HCT116 (cell line): Measurements from ENCODE around the gene SFPQ. TPM values are rescaled to one million over a fixed set of nuclear protein-coding genes. Genes with fewer than 3 reads are reported as not detected.

Experiments used
- ATAC-seq: fragments of 200-7000 bp; cut with Tn5 transposase; 2 replicates; pipeline ENCODE4 v1.9.1; 2020; ENCODE audit warnings: mild to moderate bottlenecking, moderate library complexity
- BruUV-seq: library from RNA; stranded (reverse); fragments of 400-500 nt; replicated peaks from 2 replicates; lab custom pipeline; 2021; lab: Mats Ljungman, UMichigan
- CTCF ChIA-PET: fragments of 300-600 bp; sonication (Branson Sonifier 250); formaldehyde crosslinking; loops from one replicate; lab custom pipeline; 2021; ENCODE audit warnings: antibody characterized with exemption; lab: Charles Lee
- POLR2A ChIA-PET: fragments of 300-600, 350-600 bp; sonication (Branson Sonifier 250); formaldehyde crosslinking; loops from one replicate; lab custom pipeline; 2021; ENCODE audit warnings: antibody characterized with exemption; lab: Charles Lee
- RAD21 ChIA-PET, 2 experiments: fragments of 300-600 bp; sonication (Branson Sonifier 250); formaldehyde crosslinking; loops; one replicate each; lab custom pipeline; 2023; ENCODE audit warnings: low total read pairs in 2 of 2; ENCODE audit not compliant: uncharacterized antibody in 2 of 2, unreplicated experiment in 2 of 2, low non-redundant PET in 1 of 2; lab: Charles Lee
- DNase-seq: peaks from one replicate; pipeline ENCODE4 v3.0.0-alpha.2; 2010; ENCODE audit warnings: low read depth, low spot score
- H2AFZ ChIP-seq: fragments of 200-600 bp; shearing (Covaris generic), sonication (generic); 2 replicates; pipeline ENCODE4 v1.6.1; 2017; ENCODE audit warnings: low read depth, mixed run types, mixed read lengths, antibody characterized with exemption, low read length; ENCODE audit not compliant: poor library complexity, severe bottlenecking
- H3K27ac ChIP-seq: 2 replicates; pipeline ENCODE4 v1.5.1; 2012; ENCODE audit warnings: low read depth, low read length
- H3K27me3 ChIP-seq: fragments of 200-600 bp; sonication (generic); 2 replicates; pipeline ENCODE4 v1.6.1; 2016; ENCODE audit warnings: mixed run types, low read length, mixed read lengths; ENCODE audit not compliant: insufficient read depth
- H3K36me3 ChIP-seq, 2 experiments: fragments of 200-500 bp in 1 of 2; fragments of 200-600 bp in 1 of 2; sonication (Bioruptor generic) in 1 of 2; sonication (generic) in 1 of 2; 2 replicates each; pipeline versions ENCODE4 v1.5.1 to v1.6.1; 2014 to 2016; ENCODE audit warnings: low read length in 2 of 2, inconsistent platforms in 1 of 2, mixed read lengths in 1 of 2, mixed run types in 1 of 2; ENCODE audit not compliant: insufficient read depth in 2 of 2, control insufficient read depth in 1 of 2
- H3K4me1 ChIP-seq, 2 experiments: fragments of 200-600 bp in 1 of 2; sonication (generic) in 1 of 2; 2 replicates each; pipeline versions ENCODE4 v1.5.1 to v1.6.1; 2012 to 2017; ENCODE audit warnings: low read length in 2 of 2, inconsistent platforms in 1 of 2, mild to moderate bottlenecking in 1 of 2, mixed read lengths in 1 of 2, mixed run types in 1 of 2, moderate library complexity in 1 of 2; ENCODE audit not compliant: insufficient read depth in 2 of 2, control insufficient read depth in 1 of 2
- H3K4me2 ChIP-seq: fragments of 200-600 bp; sonication (generic); 2 replicates; pipeline ENCODE4 v1.6.1; 2017; ENCODE audit warnings: mixed run types, low read length, mixed read lengths
- H3K4me3 ChIP-seq, 2 experiments: fragments of 200-600 bp in 1 of 2; sonication (generic) in 1 of 2; replicated peaks in 1 of 2; 2 replicates each; pipeline ENCODE4 v1.5.1; 2011 to 2016; ENCODE audit warnings: low read length in 2 of 2, control low read depth in 1 of 2, low read depth in 1 of 2, mild to moderate bottlenecking in 1 of 2, mixed read lengths in 1 of 2, mixed run types in 1 of 2
- H3K79me2 ChIP-seq: fragments of 200-600 bp; sonication (generic); 2 replicates; pipeline ENCODE4 v1.6.1; 2017; ENCODE audit warnings: mild to moderate bottlenecking, mixed run types, low read length, moderate library complexity, mixed read lengths; ENCODE audit not compliant: insufficient read depth
- H3K9ac ChIP-seq: fragments of 200-600 bp; sonication (generic); 2 replicates; pipeline ENCODE4 v1.6.1; 2016; ENCODE audit warnings: low read length, mixed read lengths
- H3K9me2 ChIP-seq: fragments of 200-600 bp; sonication (generic), shearing (Covaris generic); 2 replicates; pipeline ENCODE4 v1.6.1; 2017; ENCODE audit warnings: mixed run types, mild to moderate bottlenecking, moderate library complexity; ENCODE audit not compliant: insufficient read depth
- H3K9me3 ChIP-seq, 2 experiments: fragments of 200-500 bp in 1 of 2; fragments of 200-600 bp in 1 of 2; sonication (Bioruptor generic) in 1 of 2; sonication (generic) in 1 of 2; 2 replicates each; pipeline ENCODE4 v1.6.1; 2014 to 2017; ENCODE audit warnings: low read length in 2 of 2, mixed read lengths in 2 of 2, inconsistent platforms in 1 of 2, low read depth in 1 of 2, mild to moderate bottlenecking in 1 of 2, mixed run types in 1 of 2, moderate library complexity in 1 of 2; ENCODE audit not compliant: control insufficient read depth in 1 of 2, insufficient read depth in 1 of 2
- H4K20me1 ChIP-seq: fragments of 200-600 bp; sonication (generic), shearing (Covaris generic); 2 replicates; pipeline ENCODE4 v1.6.1; 2017; ENCODE audit warnings: mixed run types, mild to moderate bottlenecking, moderate library complexity; ENCODE audit not compliant: insufficient read depth
- ATF3 ChIP-seq: IDR thresholded peaks from 2 replicates; pipeline ENCODE4 v1.6.1; 2012
- CTCF ChIP-seq, 3 experiments: fragments of 200-600 bp in 1 of 3; sonication (generic) in 1 of 3; IDR thresholded peaks in 2 of 3; conservative IDR thresholded peaks in 1 of 3; 2 replicates each; pipeline ENCODE4 v1.5.1; 2012 to 2017; ENCODE audit warnings: low read depth in 2 of 3, low read length in 2 of 3, antibody characterized with exemption in 1 of 3, borderline replicate concordance in 1 of 3, control low read depth in 1 of 3, mild to moderate bottlenecking in 1 of 3, mixed read lengths in 1 of 3, mixed run types in 1 of 3, moderate library complexity in 1 of 3; ENCODE audit not compliant: insufficient read depth in 1 of 3
- EGR1 ChIP-seq: IDR thresholded peaks from 2 replicates; pipeline ENCODE4 v1.6.1; 2012; ENCODE audit warnings: low read depth
- EZH2 ChIP-seq: fragments of 200-600 bp; sonication (generic); IDR thresholded peaks from 2 replicates; pipeline ENCODE4 v1.6.1; 2017; ENCODE audit warnings: antibody characterized with exemption, mixed run types
- EZH2phosphoT487 ChIP-seq: fragments of 200-600 bp; IDR thresholded peaks from 2 replicates; pipeline ENCODE4 v1.6.1; 2018; ENCODE audit warnings: antibody characterized with exemption, borderline replicate concordance
- TCF7L2 ChIP-seq: IDR thresholded peaks from 2 replicates; pipeline ENCODE4 v1.7.0; 2011; ENCODE audit warnings: borderline replicate concordance, inconsistent platforms; ENCODE audit not compliant: insufficient read depth, insufficient read length; ENCODE audit errors: extremely low read depth
- YY1 ChIP-seq: IDR thresholded peaks from 2 replicates; pipeline ENCODE4 v1.6.1; 2011; ENCODE audit warnings: low read length, low read depth, moderate library complexity, mild to moderate bottlenecking; ENCODE audit not compliant: insufficient replicate concordance; ENCODE audit errors: extremely low read depth
- ZFX ChIP-seq: fragments of 450-650 bp; IDR thresholded peaks from 2 replicates; pipeline ENCODE4 v1.6.1; 2017
- ZNF274 ChIP-seq: fragments of 200-500 bp; sonication (Bioruptor generic); IDR thresholded peaks from 2 replicates; pipeline ENCODE4 v1.6.1; 2014; ENCODE audit warnings: mild to moderate bottlenecking, low read depth, low read length, inconsistent platforms
- intact Hi-C: fragments of 100-400 bp; cut with micrococcal nuclease; formaldehyde crosslinking; loops from 2 replicates; pipeline ENCODE4 v1.10.0; 2022
- total RNA-seq: library from RNA; stranded (reverse); gene quantifications from one replicate; pipeline ENCODE4 v1.2.1, GENCODE V29; 2021; ENCODE audit not compliant: unreplicated experiment
- TF ChIP-seq, protein P1 (sequence below): IDR thresholded peaks from 2 replicates; pipeline ENCODE4 v1.6.1; 2012
- TF ChIP-seq, protein P2 (sequence below): IDR thresholded peaks from 2 replicates; pipeline ENCODE4 v1.6.1; 2012; ENCODE audit warnings: low read depth

SFPQ gene
- total RNA-seq, 1 experiment from 2014 or later: 327 TPM

DNA sequence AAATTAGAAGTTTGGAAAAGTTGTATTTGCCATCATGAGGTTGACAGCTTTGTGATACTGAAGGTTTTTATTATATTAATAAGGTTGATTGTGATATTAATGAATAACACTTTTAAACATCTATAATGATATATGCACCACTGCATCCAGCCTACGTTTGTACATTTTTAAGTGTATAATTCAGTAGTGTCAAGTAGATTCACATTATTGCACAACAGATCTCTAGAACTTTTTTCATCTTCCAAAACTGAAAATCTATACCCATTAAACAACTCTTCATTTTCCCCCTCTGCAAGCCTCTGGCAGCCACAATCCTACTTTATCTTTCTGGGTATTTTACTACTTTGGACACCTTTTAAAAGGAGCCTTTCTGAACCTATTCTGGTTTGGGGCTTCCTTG lies 38.3 kb upstream of the SFPQ start:
- no TSS peak for BruUV-seq
- Histone ChIP-seq H3K4me1 (no peaks in the 10 kb centered on the region), H3K9me3 (no peaks in the 10 kb centered on the region), H3K27ac (no peak overlapping the region), H4K20me1 (no peaks in the 10 kb centered on the region), H3K9me2 (no peaks in the 10 kb centered on the region)
- DNase-seq: no peak
- TF ChIP-seq TCF7L2: no peak
- TF ChIP-seq, protein P1, sequence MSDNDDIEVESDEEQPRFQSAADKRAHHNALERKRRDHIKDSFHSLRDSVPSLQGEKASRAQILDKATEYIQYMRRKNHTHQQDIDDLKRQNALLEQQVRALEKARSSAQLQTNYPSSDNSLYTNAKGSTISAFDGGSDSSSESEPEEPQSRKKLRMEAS: no peak
- TF ChIP-seq YY1: no peak
- TF ChIP-seq, protein P2, sequence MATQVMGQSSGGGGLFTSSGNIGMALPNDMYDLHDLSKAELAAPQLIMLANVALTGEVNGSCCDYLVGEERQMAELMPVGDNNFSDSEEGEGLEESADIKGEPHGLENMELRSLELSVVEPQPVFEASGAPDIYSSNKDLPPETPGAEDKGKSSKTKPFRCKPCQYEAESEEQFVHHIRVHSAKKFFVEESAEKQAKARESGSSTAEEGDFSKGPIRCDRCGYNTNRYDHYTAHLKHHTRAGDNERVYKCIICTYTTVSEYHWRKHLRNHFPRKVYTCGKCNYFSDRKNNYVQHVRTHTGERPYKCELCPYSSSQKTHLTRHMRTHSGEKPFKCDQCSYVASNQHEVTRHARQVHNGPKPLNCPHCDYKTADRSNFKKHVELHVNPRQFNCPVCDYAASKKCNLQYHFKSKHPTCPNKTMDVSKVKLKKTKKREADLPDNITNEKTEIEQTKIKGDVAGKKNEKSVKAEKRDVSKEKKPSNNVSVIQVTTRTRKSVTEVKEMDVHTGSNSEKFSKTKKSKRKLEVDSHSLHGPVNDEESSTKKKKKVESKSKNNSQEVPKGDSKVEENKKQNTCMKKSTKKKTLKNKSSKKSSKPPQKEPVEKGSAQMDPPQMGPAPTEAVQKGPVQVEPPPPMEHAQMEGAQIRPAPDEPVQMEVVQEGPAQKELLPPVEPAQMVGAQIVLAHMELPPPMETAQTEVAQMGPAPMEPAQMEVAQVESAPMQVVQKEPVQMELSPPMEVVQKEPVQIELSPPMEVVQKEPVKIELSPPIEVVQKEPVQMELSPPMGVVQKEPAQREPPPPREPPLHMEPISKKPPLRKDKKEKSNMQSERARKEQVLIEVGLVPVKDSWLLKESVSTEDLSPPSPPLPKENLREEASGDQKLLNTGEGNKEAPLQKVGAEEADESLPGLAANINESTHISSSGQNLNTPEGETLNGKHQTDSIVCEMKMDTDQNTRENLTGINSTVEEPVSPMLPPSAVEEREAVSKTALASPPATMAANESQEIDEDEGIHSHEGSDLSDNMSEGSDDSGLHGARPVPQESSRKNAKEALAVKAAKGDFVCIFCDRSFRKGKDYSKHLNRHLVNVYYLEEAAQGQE: no peak
- TF ChIP-seq EGR1: no peak
- TF ChIP-seq EZH2phosphoT487: no peak
- no peak for TF ChIP-seq EZH2
- TF ChIP-seq ATF3: no peak
- TF ChIP-seq ZFX: no peak
- TF ChIP-seq CTCF (IDR thresholded peaks at IDR 0.05 in 2 of 3, conservative IDR thresholded peaks at IDR 0.05 in 1 of 3; ENCODE audit: borderline replicate concordance in 1 of 3, insufficient read depth in 1 of 3, low read depth in 2 of 3, low read length in 2 of 3): no peak
- TF ChIP-seq ZNF274: no peak
- TF ChIP-seq, all 23 proteins: peak for 0
- intact Hi-C loops: no loop called here
- no peak overlapping the region for H2AFZ ChIP-seq
- H3K4me3 ChIP-seq: no peak overlapping the region
- ChIA-PET CTCF (no interaction called here), RAD21 (no interaction called here), POLR2A (no interaction called here)
- H3K27me3 ChIP-seq: no peaks in the 10 kb centered on the region
- no peak for ATAC-seq
- no peaks in the 10 kb centered on the region for H3K79me2 ChIP-seq
- H3K4me2 ChIP-seq: no peak overlapping the region
- H3K9ac ChIP-seq: no peak overlapping the region
- H3K36me3 ChIP-seq: no peaks in the 10 kb centered on the region
